Cardiac muscle cell (in vitro differentiated cells and primary cell): Measurements from ENCODE around the gene RYR2. TPM values are rescaled to one million over a fixed set of nuclear protein-coding genes. Genes with fewer than 3 reads are reported as not detected.

Source experiments
- DNase-seq, 2 donors: peaks; one replicate each; pipeline versions ENCODE4 v3.0.0 to v3.0.0-alpha.2; 2010 to 2017; ENCODE audit warnings: low read depth in 1 of 2, low spot score in 1 of 2
- H3K27ac ChIP-seq: fragments of 200-600 bp; sonication (generic); 2 replicates; pipeline ENCODE4 v1.5.1; 2016
- H3K27me3 ChIP-seq: fragments of 200-600 bp; sonication (generic); 2 replicates; pipeline ENCODE4 v1.6.0; 2016; ENCODE audit warnings: control low read depth
- H3K36me3 ChIP-seq: fragments of 200-600 bp; sonication (generic); 2 replicates; pipeline ENCODE4 v1.5.1; 2016; ENCODE audit warnings: control low read depth
- H3K4me1 ChIP-seq: fragments of 200-600 bp; sonication (generic); 2 replicates; pipeline ENCODE4 v1.8.1; 2017; ENCODE audit warnings: low read depth, mild to moderate bottlenecking, mixed run types
- H3K4me3 ChIP-seq: fragments of 200-600 bp; sonication (generic); 2 replicates; pipeline ENCODE4 v1.5.1; 2016; ENCODE audit warnings: mild to moderate bottlenecking
- H3K9me3 ChIP-seq: fragments of 200-600 bp; sonication (generic); 2 replicates; pipeline ENCODE4 v1.5.1; 2017; ENCODE audit warnings: low read depth, mild to moderate bottlenecking, control low read depth
- CTCF ChIP-seq: IDR thresholded peaks from 2 replicates; pipeline ENCODE4 v1.5.1; 2012; ENCODE audit warnings: low read depth, mild to moderate bottlenecking, low read length
- polyA plus RNA-seq: library from polyadenylated mRNA; unstranded; fragments of >200 nt; fragmentation: Nextera tagmentation; extraction: Ambion mirVana; gene quantifications from 2 replicates; pipeline ENCODE4 v1.2.1, GENCODE V29; 2016
- total RNA-seq: library from RNA; depleted of rRNA; stranded (reverse); fragments of >200 nt; gene quantifications from 2 replicates; pipeline ENCODE4 v1.2.3, GENCODE V29; 2016

RYR2 gene
- total and polyA plus RNA-seq, 2 experiments from 2014 or later, result 29.8 to 155 TPM

DNA sequence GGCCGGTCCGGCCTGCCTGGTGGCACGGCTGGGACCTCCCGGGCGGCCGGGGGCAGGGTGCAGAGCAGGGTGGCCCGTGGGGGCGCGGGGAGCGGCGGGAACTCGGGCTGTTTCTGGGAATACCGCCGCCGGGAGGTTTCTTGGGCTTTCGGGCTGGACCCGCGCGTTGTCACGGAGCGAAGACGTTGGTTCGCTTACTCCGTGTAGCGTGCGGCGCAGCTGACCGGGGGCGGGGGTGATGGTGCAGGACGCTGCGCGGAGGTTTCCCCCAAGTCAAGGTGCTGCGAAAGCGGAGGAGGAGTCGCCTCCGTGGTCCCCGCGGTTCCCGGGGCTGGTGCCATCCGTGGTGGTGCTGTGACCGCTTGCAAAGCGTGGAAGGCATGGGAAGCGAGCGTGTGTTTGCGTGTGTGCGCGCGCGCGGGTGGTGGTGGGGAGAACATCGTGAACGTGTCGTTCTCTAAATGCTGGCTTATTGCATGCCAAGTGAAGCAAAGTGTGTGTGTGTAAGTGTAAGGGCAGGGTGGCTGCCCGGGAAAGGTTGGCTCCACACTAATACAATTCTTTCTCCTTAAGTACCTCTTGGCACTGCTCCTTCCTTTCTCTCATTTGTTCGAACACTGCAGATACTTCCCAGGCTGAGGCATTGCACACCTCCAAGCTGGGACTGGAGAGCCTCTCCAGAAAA lies 1.1 kb downstream of the RYR2 start:
- Histone ChIP-seq H3K27me3 (no peaks in the 10 kb centered on the region), H3K4me1 (peaks cover 35% of the 10 kb centered on the region), H3K9me3 (no peaks in the 10 kb centered on the region), H3K4me3 (peak overlapping the region; percentile 94), H3K36me3 (peaks cover 2% of the 10 kb centered on the region), H3K27ac (peak overlapping the region; percentile 93)
- no peak for TF ChIP-seq CTCF
- DNase-seq, result peak; percentile 7 to 68

GRCh38 chr1:237043846-237044636 lies 2.1 kb downstream of the RYR2 start:
- H3K27ac ChIP-seq, result peak overlapping the region; percentile 93
- H3K4me3 ChIP-seq, result peak overlapping the region; percentile 94
- no peaks in the 10 kb centered on the region for H3K27me3 ChIP-seq
- no peak for TF ChIP-seq CTCF
- peak in 1 of 2 donors; percentile 96 for DNase-seq
- peaks cover 2% of the 10 kb centered on the region for H3K36me3 ChIP-seq
- H3K9me3 ChIP-seq, result no peaks in the 10 kb centered on the region
- H3K4me1 ChIP-seq, result peaks cover 39% of the 10 kb centered on the region

- peak overlapping the region; percentile 94 for H3K4me3 ChIP-seq
- no peaks in the 10 kb centered on the region for H3K9me3 ChIP-seq
- peak overlapping the region; percentile 93 for H3K27ac ChIP-seq
- no peak for TF ChIP-seq CTCF
- H3K36me3 ChIP-seq, result peaks cover 2% of the 10 kb centered on the region
- peak in 1 of 2 donors; percentile 69 for DNase-seq
- H3K4me1 ChIP-seq, result peaks cover 44% of the 10 kb centered on the region
- no peaks in the 10 kb centered on the region for H3K27me3 ChIP-seq
Measured at GRCh38 chr1:237045278-237046016, 3.5 kb downstream of the RYR2 start.

DNA sequence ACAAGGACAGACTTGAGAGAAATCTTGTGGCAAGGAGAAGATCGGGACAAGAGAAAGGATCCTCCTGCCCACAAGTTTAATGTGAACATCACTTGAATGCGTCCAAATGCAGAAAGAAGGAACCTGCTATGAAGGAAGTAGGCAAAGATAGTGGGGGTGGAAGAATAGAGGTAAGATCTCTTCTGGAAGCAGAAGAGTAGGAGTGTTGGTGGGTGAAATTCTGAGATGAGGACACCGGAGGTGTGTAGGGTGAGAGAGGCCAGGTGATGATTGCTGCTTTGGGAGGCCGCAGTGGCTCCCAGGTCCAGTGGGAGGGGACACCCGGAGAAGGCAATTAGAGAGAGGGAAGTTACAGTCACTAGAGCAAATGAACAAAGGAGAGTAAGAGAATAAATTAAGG lies 6.8 kb downstream of the RYR2 start:
- peaks cover 6% of the 10 kb centered on the region for H3K36me3 ChIP-seq
- TF ChIP-seq CTCF, result no peak
- no peaks in the 10 kb centered on the region for H3K27me3 ChIP-seq
- no peaks in the 10 kb centered on the region for H3K9me3 ChIP-seq
- peak overlapping the region; percentile 54 for H3K27ac ChIP-seq
- H3K4me3 ChIP-seq, result no peak overlapping the region
- peaks cover 55% of the 10 kb centered on the region for H3K4me1 ChIP-seq
- DNase-seq, result no peak

DNA sequence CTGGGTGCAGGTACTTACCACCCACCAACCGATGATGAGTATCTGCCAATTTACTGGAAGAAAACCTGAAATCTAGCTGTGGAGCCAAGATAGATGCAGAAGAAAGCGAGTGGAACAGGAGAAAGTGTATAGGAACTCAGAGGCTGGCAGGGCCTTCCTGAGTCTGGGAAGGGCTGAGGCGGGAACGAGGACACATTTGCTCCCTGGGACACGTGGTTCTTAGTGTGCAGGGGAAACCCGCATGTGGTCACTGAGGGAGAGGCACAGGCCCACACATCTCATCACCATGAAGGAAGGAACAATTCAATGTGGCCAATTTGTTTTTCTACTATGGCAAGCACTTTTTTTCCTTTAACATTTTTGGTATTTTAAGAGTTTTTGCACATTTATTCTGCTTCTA lies 8.2 kb downstream of the RYR2 start:
- H3K27me3 ChIP-seq, result no peaks in the 10 kb centered on the region
- no peak for DNase-seq
- no peak overlapping the region for H3K27ac ChIP-seq
- H3K4me3 ChIP-seq, result no peak overlapping the region
- TF ChIP-seq CTCF, result no peak
- peaks cover 6% of the 10 kb centered on the region for H3K36me3 ChIP-seq
- no peaks in the 10 kb centered on the region for H3K9me3 ChIP-seq
- H3K4me1 ChIP-seq, result peaks cover 56% of the 10 kb centered on the region
